ENCODE results near the gene PRKCA.

DNA sequence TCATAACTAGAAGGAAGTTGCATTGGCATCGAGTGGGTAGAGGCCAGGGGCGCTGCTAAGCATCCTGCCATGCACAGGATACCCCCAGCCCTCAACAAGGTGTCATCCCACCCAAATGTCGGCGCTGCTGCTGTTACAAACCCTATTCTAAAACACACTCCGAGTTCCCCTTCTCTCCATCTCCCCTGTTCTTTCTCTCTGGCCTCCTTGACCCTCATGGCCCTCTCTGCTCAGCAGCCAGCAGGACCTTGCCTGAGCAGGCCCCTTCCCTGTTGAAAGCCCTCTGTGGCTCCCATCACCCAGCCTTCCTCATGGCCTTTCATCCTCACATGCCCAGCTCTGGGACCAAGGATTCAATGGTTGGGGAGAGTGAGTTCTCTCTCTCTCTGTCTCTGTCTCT is 510.2 kb downstream of the PRKCA start:
- TF ChIP-seq JUN (IDR thresholded peaks at IDR 0.05; ENCODE audit: borderline replicate concordance, insufficient read depth, insufficient read length, low read depth) (no peak), CTCF (IDR thresholded peaks at IDR 0.05; ENCODE audit: extremely low read depth in 1 of 2, insufficient read depth in 1 of 2, low read depth in 1 of 2, low read length in 2 of 2) (no peak), POLR2A (IDR thresholded peaks at IDR 0.05; ENCODE audit: low read depth, low read length) (no peak)
- TF ChIP-seq, protein P1, sequence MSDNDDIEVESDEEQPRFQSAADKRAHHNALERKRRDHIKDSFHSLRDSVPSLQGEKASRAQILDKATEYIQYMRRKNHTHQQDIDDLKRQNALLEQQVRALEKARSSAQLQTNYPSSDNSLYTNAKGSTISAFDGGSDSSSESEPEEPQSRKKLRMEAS (IDR thresholded peaks at IDR 0.05; ENCODE audit: insufficient read depth, insufficient read length) = no peak

Data from endothelial cell of umbilical vein (primary cell).